ENCODE measurements around the gene CDKN2D.

Gene CDKN2D

GRCh38 chr19:10600149-10600548 lies 31.4 kb upstream of the CDKN2D start:
- Histone ChIP-seq H3K4me3 (ENCODE audit: low read length) (no peak overlapping the region), H3K9ac (ENCODE audit: low read length) (no peak overlapping the region), H3K36me3 (ENCODE audit: control insufficient read depth, low read depth, low read length) (no peaks in the 10 kb centered on the region), H3K27ac (ENCODE audit: low read length) (no peak overlapping the region), H3K4me1 (ENCODE audit: control insufficient read depth, low read depth, low read length) (peaks cover 9% of the 10 kb centered on the region), H3K27me3 (ENCODE audit: control insufficient read depth, insufficient read depth, low read length) (no peaks in the 10 kb centered on the region), H3K9me3 (ENCODE audit: control insufficient read depth, low read depth, low read length) (no peaks in the 10 kb centered on the region)

- Histone ChIP-seq H3K27me3 (ENCODE audit: control insufficient read depth, insufficient read depth, low read length) (no peaks in the 10 kb centered on the region), H3K36me3 (ENCODE audit: control insufficient read depth, low read depth, low read length) (no peaks in the 10 kb centered on the region), H3K4me3 (ENCODE audit: low read length) (no peak overlapping the region), H3K4me1 (ENCODE audit: control insufficient read depth, low read depth, low read length) (no peaks in the 10 kb centered on the region), H3K9me3 (ENCODE audit: control insufficient read depth, low read depth, low read length) (no peaks in the 10 kb centered on the region), H3K27ac (ENCODE audit: low read length) (no peak overlapping the region), H3K9ac (ENCODE audit: low read length) (no peak overlapping the region)
These were observed 25.2 kb upstream of the CDKN2D start for GRCh38 chr19:10593820-10594637.

GRCh38 chr19:10593148-10593547 lies 24.4 kb upstream of the CDKN2D start:
- no peaks in the 10 kb centered on the region for H3K36me3 ChIP-seq (ENCODE audit: control insufficient read depth, low read depth, low read length)
- no peaks in the 10 kb centered on the region for H3K9me3 ChIP-seq (ENCODE audit: control insufficient read depth, low read depth, low read length)
- no peak overlapping the region for H3K9ac ChIP-seq (ENCODE audit: low read length)
- H3K4me1 ChIP-seq (ENCODE audit: control insufficient read depth, low read depth, low read length) = no peaks in the 10 kb centered on the region
- no peak overlapping the region for H3K4me3 ChIP-seq (ENCODE audit: low read length)
- H3K27ac ChIP-seq (ENCODE audit: low read length) = no peak overlapping the region
- no peaks in the 10 kb centered on the region for H3K27me3 ChIP-seq (ENCODE audit: control insufficient read depth, insufficient read depth, low read length)

GRCh38 chr19:10587839-10588150 lies 19.0 kb upstream of the CDKN2D start:
- Histone ChIP-seq H3K27me3 (ENCODE audit: control insufficient read depth, insufficient read depth, low read length) (no peaks in the 10 kb centered on the region), H3K4me3 (ENCODE audit: low read length) (no peak overlapping the region)

GRCh38 chr19:10587022-10587838 lies 18.5 kb upstream of the CDKN2D start, which contains the start of gene AP1M2:
Gene AP1M2, minus strand, starts transcription at chr19:10587312. Its CDS starts 81 bp downstream, at chr19:10587231.
- no peaks in the 10 kb centered on the region for H3K36me3 ChIP-seq (ENCODE audit: control insufficient read depth, low read depth, low read length)
- no peaks in the 10 kb centered on the region for H3K4me1 ChIP-seq (ENCODE audit: control insufficient read depth, low read depth, low read length)
- no peak within 1 kb of the TSS for H3K9ac ChIP-seq (ENCODE audit: low read length)
- H3K9me3 ChIP-seq (ENCODE audit: control insufficient read depth, low read depth, low read length) = no peaks in the 10 kb centered on the region
- H3K4me3 ChIP-seq (ENCODE audit: low read length) = peak within 1 kb of the TSS; percentile 63
- no peaks in the 10 kb centered on the region for H3K27me3 ChIP-seq (ENCODE audit: control insufficient read depth, insufficient read depth, low read length)
- no peak within 1 kb of the TSS for H3K27ac ChIP-seq (ENCODE audit: low read length)

More at GRCh38 chr19:10587839-10588150, 19.0 kb upstream of the CDKN2D start:
- Histone ChIP-seq H3K9ac (ENCODE audit: low read length) (no peak overlapping the region), H3K36me3 (ENCODE audit: control insufficient read depth, low read depth, low read length) (no peaks in the 10 kb centered on the region), H3K27ac (ENCODE audit: low read length) (no peak overlapping the region), H3K9me3 (ENCODE audit: control insufficient read depth, low read depth, low read length) (no peaks in the 10 kb centered on the region), H3K4me1 (ENCODE audit: control insufficient read depth, low read depth, low read length) (no peaks in the 10 kb centered on the region)

GRCh38 chr19:10586396-10586795 lies 17.6 kb upstream of the CDKN2D start:
- H3K4me3 ChIP-seq (ENCODE audit: low read length) = peak overlapping the region; percentile 63
- H3K27ac ChIP-seq (ENCODE audit: low read length) = no peak overlapping the region
- no peaks in the 10 kb centered on the region for H3K36me3 ChIP-seq (ENCODE audit: control insufficient read depth, low read depth, low read length)
- no peak overlapping the region for H3K9ac ChIP-seq (ENCODE audit: low read length)
- H3K27me3 ChIP-seq (ENCODE audit: control insufficient read depth, insufficient read depth, low read length) = no peaks in the 10 kb centered on the region
- H3K4me1 ChIP-seq (ENCODE audit: control insufficient read depth, low read depth, low read length) = no peaks in the 10 kb centered on the region
- no peaks in the 10 kb centered on the region for H3K9me3 ChIP-seq (ENCODE audit: control insufficient read depth, low read depth, low read length)

- no peak overlapping the region for H3K27ac ChIP-seq (ENCODE audit: low read length)
- H3K9ac ChIP-seq (ENCODE audit: low read length) = no peak overlapping the region
- H3K9me3 ChIP-seq (ENCODE audit: control insufficient read depth, low read depth, low read length) = no peaks in the 10 kb centered on the region
- peaks cover 5% of the 10 kb centered on the region for H3K36me3 ChIP-seq (ENCODE audit: control insufficient read depth, low read depth, low read length)
- H3K4me1 ChIP-seq (ENCODE audit: control insufficient read depth, low read depth, low read length) = no peaks in the 10 kb centered on the region
- no peak overlapping the region for H3K4me3 ChIP-seq (ENCODE audit: low read length)
- H3K27me3 ChIP-seq (ENCODE audit: control insufficient read depth, insufficient read depth, low read length) = no peaks in the 10 kb centered on the region
These were observed 14.4 kb upstream of the CDKN2D start for GRCh38 chr19:10583036-10583776.

GRCh38 chr19:10582091-10582490 lies 13.3 kb upstream of the CDKN2D start:
- H3K9ac ChIP-seq (ENCODE audit: low read length) = no peak overlapping the region
- peaks cover 5% of the 10 kb centered on the region for H3K36me3 ChIP-seq (ENCODE audit: control insufficient read depth, low read depth, low read length)
- H3K27me3 ChIP-seq (ENCODE audit: control insufficient read depth, insufficient read depth, low read length) = no peaks in the 10 kb centered on the region
- H3K4me1 ChIP-seq (ENCODE audit: control insufficient read depth, low read depth, low read length) = no peaks in the 10 kb centered on the region
- H3K9me3 ChIP-seq (ENCODE audit: control insufficient read depth, low read depth, low read length) = no peaks in the 10 kb centered on the region
- no peak overlapping the region for H3K27ac ChIP-seq (ENCODE audit: low read length)
- H3K4me3 ChIP-seq (ENCODE audit: low read length) = no peak overlapping the region

GRCh38 chr19:10580979-10581631 lies 12.3 kb upstream of the CDKN2D start:
- Histone ChIP-seq H3K36me3 (ENCODE audit: control insufficient read depth, low read depth, low read length) (peaks cover 5% of the 10 kb centered on the region), H3K4me1 (ENCODE audit: control insufficient read depth, low read depth, low read length) (no peaks in the 10 kb centered on the region), H3K9ac (ENCODE audit: low read length) (no peak overlapping the region)

GRCh38 chr19:10577951-10578350 lies 9.2 kb upstream of the CDKN2D start:
- H3K27ac ChIP-seq (ENCODE audit: low read length) = no peak overlapping the region
- no peak overlapping the region for H3K4me3 ChIP-seq (ENCODE audit: low read length)
- H3K9me3 ChIP-seq (ENCODE audit: control insufficient read depth, low read depth, low read length) = no peaks in the 10 kb centered on the region
- H3K9ac ChIP-seq (ENCODE audit: low read length) = no peak overlapping the region
- H3K36me3 ChIP-seq (ENCODE audit: control insufficient read depth, low read depth, low read length) = peaks cover 8% of the 10 kb centered on the region
- H3K27me3 ChIP-seq (ENCODE audit: control insufficient read depth, insufficient read depth, low read length) = no peaks in the 10 kb centered on the region
- H3K4me1 ChIP-seq (ENCODE audit: control insufficient read depth, low read depth, low read length) = no peaks in the 10 kb centered on the region

More at GRCh38 chr19:10580979-10581631, 12.3 kb upstream of the CDKN2D start:
- Histone ChIP-seq H3K9me3 (ENCODE audit: control insufficient read depth, low read depth, low read length) (no peaks in the 10 kb centered on the region), H3K4me3 (ENCODE audit: low read length) (no peak overlapping the region), H3K27me3 (ENCODE audit: control insufficient read depth, insufficient read depth, low read length) (no peaks in the 10 kb centered on the region), H3K27ac (ENCODE audit: low read length) (no peak overlapping the region)

Measured in iPS-18a (cell line).